ENCODE results near the gene CFLAR. TPM values are rescaled to one million over a fixed set of nuclear protein-coding genes. Genes with fewer than 3 reads are reported as not detected.
"Not testable (repeated sequence)": the region's sequence is repeated elsewhere in the genome, so short reads cannot be mapped to it uniquely, and the experiment has no call there.

Gene CFLAR
- 120 TPM for total RNA-seq

DNA sequence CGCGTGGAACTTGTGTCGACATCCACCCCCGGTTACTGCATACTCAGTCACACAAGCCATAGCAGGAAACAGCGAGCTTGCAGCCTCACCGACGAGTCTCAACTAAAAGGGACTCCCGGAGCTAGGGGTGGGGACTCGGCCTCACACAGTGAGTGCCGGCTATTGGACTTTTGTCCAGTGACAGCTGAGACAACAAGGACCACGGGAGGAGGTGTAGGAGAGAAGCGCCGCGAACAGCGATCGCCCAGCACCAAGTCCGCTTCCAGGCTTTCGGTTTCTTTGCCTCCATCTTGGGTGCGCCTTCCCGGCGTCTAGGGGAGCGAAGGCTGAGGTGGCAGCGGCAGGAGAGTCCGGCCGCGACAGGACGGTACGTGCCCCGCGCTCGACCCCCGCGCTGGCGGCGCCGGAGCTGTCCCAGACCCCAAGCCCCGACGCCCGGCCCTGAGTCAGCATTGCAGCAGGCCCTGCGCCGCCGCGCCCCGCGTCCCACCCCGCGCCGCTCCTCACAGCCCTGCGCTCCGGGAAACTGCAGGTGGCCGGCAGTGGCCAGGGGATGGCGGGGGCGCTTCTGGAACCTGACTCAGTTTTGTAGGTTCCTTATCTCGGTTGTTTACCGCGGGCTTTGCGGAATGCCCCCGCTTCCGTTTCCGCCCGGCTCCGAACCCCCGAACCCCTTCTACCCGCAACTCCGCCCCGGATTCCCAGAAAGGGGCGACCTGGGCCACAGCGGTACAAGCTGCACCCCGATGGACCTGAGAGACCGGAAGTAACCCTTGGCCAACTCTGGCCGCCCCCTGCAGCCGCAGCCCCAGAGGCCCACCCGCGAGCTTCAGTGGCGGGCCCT is at the start of gene CFLAR:
Gene CFLAR (plus strand): TSS at position 50 of the 844 bp plus-strand sequence. CDS start 13,702 bp downstream, outside the sequence.
- DNase-seq: peak; percentile 84

DNA sequence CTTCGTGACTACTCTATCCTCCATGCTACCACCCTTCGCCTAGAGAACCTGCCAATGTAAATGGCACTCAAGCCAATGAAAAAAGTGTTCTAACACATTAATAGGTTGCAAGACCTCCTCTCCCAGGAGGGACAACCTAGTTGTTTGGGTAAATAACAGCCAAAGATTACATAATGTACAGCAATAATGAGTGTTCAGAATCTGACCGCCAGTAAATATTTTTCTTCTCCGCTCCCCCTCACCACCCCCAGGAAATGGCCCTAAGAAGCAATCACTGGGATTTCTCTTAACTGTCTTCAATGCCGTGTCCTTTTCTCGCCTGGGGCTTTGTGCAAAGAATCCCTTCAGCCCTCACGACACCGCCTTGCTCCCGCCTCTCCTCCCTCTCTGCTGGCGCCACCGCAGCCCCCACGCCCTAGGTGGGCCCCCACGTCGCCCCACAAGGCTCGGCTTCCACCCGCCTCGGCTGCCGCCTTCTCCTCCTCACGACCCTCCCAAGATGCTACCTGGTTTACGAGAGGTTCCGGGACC is 45.0 kb upstream of the CFLAR start:
- no peak for DNase-seq

DNA sequence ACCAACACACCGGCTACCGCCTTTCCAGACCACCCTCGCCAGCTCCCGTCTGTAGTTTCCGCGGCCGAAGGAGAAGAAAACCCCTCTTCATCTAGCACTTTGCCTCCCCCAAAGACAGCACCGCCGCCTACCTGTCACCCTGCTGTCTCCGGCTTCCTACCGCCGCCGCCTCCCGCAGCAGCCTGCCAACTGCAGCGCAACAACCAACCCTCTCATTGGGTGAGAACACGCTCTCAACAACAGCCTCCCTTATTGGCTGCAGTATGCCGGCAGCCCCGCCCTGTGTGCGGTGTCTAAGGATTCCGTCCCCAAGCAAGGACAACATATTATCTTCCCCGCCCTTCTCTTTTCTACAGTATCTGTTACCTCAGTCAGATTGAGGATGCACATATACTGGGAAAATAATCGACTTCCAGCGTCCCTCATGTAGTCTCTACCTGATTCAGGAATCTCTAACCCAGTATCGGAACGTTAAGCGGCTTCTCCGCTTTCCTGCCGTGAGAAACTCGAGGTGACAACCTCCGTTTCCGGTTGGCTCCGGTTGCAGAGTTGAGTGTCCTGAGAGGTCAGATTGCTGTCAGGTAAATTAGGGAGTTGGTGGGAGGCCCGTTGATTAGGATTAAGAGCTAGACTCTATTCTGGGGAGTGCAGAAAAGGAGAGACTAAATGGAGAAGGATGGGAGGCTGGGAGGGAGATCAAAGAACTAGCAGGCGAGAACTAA is 44.3 kb upstream of the CFLAR start, which contains the start of the genes HYCC2 and NDUFB3:
Gene HYCC2 (minus strand): TSS at position 193 of the 722 bp plus-strand sequence. CDS start 47,662 bp downstream, outside the sequence.
Gene NDUFB3 (plus strand): TSS at position 523 of the 722 bp plus-strand sequence. CDS start 6,882 bp downstream, outside the sequence.
- peak; percentile 97 for DNase-seq

DNA sequence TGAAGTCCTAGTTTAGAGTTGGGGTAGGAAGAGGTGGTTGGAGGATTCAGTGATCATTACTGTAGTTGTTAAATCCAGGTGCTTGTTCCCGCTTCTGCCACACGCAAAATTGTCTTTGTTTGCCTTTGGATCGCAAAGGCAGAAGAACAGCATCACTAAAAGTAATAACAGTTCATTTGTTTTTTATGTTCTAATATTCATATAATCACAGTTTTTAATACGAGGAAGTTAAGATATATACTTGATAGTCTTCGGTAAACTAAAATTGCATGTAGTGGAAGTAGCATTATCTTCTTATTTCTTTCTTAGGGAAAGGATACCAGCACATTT is 43.8 kb upstream of the CFLAR start:
- DNase-seq: no peak

DNA sequence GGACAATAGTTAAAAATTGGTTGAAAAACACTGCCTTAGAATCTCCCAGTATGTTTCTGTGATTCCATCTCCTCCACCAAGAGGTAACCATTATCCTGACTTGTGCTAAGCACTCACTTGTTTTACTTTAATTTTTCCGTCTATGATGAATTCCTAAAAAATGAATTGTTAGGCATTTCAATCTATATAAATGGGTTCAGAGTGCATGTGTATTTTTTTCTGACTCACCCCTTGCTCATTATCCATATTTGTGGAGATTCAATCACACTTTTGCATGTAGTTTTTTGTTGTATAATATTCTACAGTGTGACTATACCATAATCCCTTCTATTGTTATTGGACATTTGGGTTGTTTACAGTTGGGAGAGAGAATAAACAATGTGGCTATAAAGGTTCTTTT is 42.9 kb upstream of the CFLAR start:
- DNase-seq: no peak

DNA sequence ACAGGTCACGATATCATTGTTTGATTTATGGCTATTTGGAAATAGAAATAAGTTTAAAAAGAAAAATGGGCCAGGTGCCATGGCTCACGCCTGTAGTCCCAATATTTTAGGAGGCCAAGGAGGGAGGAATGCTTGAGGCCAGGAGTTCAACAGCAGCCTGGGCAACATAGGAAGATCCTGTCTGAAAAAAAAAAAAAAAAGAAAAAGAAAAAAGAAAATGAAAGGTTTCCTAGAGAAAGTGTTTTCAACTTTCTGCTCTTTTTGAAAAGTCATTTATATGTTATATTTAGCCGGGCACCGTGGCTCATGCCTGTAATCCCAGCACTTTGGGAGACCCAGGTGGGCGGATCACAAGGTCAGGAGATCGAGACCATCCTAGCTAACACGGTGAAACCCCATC is 41.0 kb upstream of the CFLAR start:
- DNase-seq: no peak

DNA sequence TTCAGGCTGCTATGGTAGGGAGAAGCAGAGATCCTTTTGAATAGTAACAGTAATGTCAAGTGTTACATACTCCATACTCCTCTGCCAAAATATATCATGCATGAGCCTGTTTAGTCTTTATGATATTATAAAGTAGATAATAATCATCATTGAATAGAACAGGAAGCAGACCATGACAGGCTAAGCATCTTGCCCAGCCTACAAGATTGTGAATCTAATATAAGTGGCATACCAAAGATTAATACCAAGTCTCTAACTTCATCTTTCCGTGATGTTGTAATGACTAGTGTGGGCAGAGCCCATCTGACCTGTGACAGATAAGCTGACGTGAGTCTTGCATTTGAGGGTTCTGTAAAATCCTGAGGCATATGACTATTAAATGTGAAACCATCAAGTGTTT is 31.1 kb upstream of the CFLAR start:
- DNase-seq: no peak

DNA sequence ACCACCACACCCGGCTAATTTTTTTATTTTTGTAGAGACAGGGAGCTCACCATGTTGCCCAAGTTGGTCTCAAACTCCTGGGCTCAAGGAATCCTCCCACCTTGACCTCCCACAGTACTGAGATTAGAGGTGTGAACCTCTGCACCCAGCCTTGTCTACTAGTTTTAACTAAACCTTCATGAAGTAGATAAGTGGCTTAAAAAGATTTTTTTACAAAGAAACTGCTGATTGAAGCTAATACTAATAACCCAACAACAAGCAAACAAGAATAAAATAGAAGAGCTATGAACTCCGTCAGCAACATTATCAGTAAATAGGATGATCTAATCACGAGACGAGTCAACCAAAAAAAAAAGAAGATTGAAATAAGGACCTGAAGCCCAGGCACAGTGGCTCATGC is 25.4 kb upstream of the CFLAR start:
- DNase-seq: no peak

DNA sequence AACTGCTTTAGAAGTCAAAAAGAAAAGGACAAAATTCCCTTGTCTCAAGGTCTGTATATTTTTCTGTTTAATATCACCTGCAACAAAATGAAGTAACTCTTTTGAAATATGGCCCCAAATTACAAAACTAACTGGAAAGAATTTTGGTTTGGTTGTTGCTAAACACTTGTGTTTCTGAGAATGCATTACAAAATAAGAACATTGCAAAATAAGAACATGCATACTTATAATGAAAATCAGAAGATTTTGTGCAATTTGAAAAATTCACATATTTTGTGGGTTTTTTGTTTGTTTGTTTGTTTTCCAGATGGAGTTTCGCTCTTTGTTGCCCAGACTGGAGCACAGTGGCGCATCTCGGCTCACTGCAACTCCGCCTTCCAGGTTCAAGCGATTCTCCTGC is 22.4 kb upstream of the CFLAR start:
- no peak for DNase-seq

DNA sequence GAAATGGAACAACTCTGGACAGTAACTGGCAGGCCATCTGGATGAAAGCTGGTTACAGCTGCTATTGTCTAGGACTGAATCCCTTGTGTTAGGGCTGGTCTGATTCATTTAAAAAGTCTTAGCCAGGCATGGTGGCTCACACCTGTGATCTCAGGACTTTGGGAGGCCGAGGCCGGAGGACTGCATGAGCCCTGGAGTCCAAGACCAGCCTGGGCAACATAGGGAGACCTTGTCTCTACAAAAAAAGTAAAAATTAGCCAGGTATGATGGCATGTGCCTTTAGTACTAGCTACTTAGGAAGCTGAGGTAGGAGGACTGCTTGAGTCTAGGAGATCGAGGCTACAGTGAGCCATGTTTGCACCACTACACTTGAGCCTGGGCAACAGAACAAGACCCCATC is 15.5 kb upstream of the CFLAR start:
- no peak for DNase-seq

DNA sequence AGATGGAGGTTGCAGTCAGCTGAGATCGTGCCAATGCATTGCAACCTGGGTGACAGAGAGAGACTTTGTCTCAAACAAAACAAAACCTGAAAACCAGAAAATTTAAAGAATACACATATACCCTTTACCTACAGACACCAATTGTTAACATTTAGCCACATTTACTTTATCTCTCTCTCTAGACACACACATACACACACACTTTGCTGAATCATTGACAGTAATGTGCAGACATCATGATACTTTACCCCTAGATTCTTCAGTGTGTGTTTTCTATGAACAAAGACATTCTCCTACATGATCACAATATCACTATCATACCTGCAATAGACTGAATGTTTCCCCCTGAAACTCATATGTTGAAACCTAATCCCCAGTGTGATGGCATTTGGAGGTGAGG is 10.2 kb upstream of the CFLAR start:
- DNase-seq: no peak

DNA sequence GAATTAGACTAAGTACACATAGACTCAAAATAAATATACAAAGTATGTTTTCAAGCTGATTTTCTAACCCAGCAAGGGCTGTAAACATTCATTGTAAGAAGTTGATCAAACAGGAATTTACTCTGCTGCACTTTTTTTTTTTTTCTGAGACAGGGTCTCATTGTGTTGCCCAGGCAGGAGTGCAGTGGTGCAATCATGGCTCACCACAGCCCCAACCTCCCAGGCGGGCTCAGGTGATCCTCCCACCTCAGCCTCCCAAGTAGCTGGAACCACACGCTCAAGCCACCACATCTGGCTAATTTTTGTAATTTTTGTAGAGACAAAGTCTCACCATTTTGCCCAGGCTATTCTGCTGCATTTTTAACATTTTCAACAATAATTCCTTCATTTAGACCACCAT is 8.3 kb upstream of the CFLAR start:
- no peak for DNase-seq

DNA sequence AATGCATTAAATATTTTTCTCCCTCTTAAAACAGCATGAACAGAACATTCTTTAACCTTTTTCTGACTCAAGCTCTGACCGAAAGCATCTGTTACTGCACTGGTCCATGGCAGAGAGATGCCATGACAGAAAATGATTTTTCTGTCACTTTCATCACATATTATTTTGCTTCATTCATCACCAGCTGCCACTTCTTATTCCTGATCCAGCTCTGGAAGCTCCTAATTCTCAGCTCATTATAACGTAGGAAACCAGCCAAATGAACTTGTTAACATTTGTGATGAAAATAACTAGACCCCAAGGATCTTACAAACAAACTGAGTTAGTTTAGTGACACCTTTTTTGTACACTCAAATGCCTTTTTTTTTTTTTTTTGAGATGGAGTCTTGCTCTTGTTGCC is 7.6 kb upstream of the CFLAR start:
- no peak for DNase-seq

DNA sequence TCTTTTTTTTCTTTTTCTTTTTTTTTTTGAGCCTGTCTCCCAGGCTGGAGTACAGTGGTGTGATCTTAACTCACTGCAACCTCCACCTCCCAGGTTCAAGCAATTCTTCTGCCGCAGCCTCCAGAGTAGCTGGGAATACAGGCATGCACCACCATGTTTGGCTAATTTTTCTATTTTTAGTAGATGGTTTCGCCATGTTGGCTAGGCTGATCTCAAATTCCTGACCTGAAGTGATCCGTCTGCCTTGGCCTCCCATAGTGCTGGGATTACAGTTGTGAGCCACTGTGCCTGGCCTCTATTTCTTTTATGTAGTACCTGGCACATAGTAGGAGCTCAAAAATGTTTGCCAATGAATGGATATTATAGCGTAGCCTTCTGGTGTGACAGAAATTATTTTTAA is 6.8 kb upstream of the CFLAR start:
- DNase-seq: no peak

DNA sequence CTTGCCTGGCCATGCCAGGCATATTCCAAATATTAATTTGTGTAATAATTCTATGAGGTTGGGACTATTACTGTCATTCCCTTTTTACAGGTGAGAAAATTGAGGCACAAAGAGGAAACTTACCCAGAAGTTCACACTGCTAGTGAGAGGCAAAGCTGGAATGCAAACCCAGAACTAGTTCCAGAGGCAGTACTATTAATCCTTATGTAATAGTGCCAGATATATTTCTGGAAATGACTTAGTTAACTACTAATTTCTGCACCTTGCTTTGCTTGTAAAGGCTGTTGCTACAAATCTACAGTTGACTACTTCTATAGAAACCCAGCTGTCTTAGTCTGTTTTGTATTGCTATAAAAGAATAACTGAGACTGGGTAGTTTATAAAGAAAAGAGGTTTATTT is 5.3 kb upstream of the CFLAR start:
- DNase-seq: no peak

DNA sequence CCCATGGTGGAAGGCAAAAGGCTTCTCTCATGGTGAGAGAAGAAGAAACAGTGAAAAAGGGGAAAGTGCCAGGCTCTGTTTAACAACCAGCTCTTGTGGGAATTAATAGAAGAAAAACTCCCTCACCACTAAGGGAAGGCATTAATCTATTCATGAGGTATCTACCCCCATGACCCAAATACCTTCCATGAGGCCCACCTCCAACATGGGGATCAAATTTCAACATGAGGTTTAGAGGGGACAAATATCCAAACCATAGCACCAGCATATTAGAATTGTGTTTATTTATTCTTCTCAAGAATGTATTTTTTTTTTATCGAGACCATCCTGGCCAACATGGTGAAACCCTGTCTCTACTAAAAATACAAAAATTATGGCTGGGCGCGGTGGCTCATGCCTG is 4.9 kb upstream of the CFLAR start:
- DNase-seq: no peak

DNA sequence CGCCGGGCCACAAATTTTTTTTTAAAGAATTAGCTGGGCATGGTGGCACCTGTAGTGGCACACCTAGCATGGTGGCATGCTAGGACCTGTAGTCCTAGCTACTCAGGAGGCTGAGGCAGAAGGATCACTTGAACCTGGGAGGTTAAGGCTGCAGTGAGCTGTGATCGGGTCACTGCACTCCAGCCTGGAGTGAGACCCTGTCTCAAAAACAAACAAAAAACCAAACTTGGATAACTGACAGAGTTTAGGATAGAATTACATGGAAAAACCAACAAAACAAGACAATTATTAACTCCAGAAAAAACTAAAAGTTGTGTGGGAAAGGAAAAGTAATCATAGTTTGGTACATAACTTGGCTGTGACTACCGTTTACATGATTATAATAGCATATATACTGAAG is 1.6 kb upstream of the CFLAR start:
- no peak for DNase-seq

DNA sequence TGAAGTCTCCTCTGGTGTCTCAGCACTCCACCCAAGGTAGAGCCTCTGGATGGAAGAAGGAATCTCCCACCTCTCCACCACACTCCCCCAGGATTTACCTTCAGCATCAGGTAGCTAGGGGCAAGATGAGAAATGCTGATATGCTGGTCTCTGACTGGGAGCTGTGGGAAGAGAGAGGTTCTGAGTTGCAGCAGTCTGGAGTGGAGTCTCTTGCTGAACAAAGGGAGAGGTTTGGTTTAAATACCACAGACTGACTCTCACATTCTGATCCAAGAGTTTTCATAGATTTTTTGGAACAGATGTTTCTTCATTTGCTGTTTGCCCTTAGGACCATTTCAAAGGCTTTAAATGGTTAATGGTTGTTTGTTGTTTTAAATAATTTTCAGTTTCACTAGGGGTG is 1.1 kb upstream of the CFLAR start:
- DNase-seq: no peak

DNA sequence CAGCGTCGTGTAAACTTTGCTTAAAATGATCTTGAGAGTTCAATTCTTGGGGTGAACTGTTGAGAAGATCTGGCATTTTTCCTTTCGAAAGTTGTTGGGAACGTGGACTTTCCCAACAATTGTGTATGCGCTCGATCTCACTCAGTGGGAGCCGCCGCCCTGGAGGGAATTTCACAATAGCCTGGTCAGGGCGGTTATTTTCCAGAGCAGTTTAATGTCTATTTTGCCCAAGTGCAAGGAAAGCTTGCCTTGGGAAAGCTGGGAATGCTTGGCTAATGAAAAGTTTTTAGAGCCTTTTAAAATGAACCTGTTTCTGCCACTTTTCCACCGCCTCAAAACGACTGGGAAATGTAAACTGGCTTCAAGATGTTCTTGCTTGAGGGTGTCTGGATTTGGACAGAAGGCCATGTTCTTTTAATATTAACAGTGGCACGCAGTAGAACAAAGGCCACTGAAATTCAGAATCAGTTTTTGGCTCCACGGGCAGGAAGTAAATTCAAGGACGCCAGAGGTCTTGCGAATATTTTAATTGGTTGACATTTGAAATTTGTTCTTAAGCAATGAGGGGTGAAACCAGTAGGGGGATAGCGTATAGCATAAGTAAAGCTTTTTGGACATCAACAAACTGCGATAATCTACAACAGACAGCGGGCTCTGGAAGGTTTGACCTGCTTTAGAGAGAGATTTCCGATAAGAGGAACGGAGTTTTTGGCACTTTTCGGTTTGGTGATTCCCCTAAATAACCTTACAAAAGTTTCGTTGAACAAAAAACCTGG is 1.2 kb downstream of the CFLAR start:
- DNase-seq: peak; percentile 67

DNA sequence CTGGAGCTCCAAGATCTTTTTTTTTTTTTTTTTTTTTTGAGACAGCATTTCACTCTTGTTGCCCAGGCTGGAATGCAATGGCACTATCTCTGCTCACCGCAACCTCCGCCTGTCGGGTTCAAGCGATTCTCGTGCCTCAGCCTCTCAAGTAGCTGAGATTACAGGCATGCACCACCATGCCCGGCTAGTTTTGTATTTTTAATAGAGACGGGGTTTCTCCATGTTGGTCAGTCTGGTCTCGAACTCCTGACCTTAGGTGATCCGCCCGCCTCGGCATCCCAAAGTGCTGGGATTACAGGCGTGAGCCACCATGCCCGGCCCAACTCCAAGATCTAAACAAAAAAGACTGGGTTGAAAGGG is 1.8 kb downstream of the CFLAR start:
- DNase-seq: not testable (repeated sequence)

DNA sequence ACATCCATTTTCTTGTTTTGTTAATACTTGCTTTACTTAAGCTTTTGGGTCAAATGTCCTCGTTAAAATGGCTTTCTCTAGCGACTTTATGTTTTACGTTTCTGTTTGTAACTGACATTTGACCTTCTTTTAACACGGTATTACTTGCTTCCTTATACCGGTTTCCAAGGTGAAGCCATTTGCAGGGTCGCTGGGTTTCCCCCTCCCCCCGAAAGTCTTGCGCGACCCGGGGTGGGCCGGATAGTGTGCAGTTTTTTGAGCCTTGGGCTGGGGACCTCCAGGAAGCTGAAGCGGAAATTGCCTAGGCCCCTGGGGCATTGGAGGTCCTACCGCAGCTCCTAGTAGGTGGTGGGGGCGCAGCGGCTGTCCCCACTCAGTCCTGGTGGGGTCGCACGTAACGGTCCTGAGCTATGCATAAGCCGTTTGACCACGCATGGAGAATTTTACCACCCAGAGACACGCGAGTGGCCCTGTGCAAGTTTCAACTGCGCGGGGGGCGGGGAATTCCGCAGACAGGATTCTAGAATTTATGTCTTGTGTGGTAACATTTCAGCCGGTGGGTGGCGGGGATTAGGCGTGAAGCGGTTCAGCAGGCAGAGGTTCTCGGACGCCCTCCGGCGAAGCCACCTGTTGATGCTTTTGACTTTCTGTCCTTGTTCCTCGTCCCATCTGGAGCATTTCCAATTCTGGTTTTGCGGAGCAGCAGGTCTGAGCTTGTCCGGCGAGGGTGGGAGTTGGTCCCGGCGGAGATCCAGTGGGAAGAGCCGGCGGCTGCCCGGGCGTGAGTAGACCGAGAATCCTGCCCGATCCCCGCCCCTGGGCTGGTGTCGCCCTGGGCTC is 2.4 kb downstream of the CFLAR start:
- peak; percentile 89 for DNase-seq
